A673 (cell line): ENCODE data around the gene ZEB2. TPM values are rescaled to one million over a fixed set of nuclear protein-coding genes. Genes with fewer than 3 reads are reported as not detected.

ENCODE experiments used
- BruUV-seq: library from RNA; stranded (reverse); fragments of 400-500 nt; replicated peaks from 2 replicates; lab custom pipeline; 2021; lab: Mats Ljungman, UMichigan
- CTCF ChIA-PET: fragments of 300-600 bp; sonication (Branson Sonifier 250); formaldehyde crosslinking; loops from one replicate; lab custom pipeline; 2022; ENCODE audit warnings: antibody characterized with exemption; lab: Charles Lee
- POLR2A ChIA-PET: fragments of 300-600 bp; sonication (Branson Sonifier 250); formaldehyde crosslinking; loops from one replicate; lab custom pipeline; 2022; ENCODE audit warnings: antibody characterized with exemption; ENCODE audit not compliant: low non-redundant PET; lab: Charles Lee
- DNase-seq: peaks from one replicate; pipeline ENCODE4 v3.0.0-alpha.2; 2015; ENCODE audit warnings: low spot score
- H3K27ac ChIP-seq: fragments of 200-600 bp; sonication (generic); 2 replicates; pipeline ENCODE4 v1.5.1; 2016; ENCODE audit warnings: mixed run types, low read depth, mild to moderate bottlenecking, mixed read lengths, antibody characterized with exemption, low read length; ENCODE audit not compliant: poor library complexity, severe bottlenecking
- H3K27me3 ChIP-seq: fragments of 200-600 bp; sonication (generic); replicated peaks from 2 replicates; pipeline ENCODE4 v1.6.1; 2017; ENCODE audit warnings: mixed run types, low read depth, mild to moderate bottlenecking, mixed read lengths, antibody characterized with exemption, low read length; ENCODE audit not compliant: insufficient read depth, poor library complexity
- H3K36me3 ChIP-seq: fragments of 200-600 bp; sonication (generic); 2 replicates; pipeline ENCODE4 v1.6.1; 2016; ENCODE audit warnings: mixed run types, mild to moderate bottlenecking, mixed read lengths, antibody characterized with exemption, low read length; ENCODE audit not compliant: insufficient read depth, poor library complexity, severe bottlenecking
- H3K4me1 ChIP-seq: fragments of 200-600 bp; sonication (generic); 2 replicates; pipeline ENCODE4 v1.6.1; 2017; ENCODE audit warnings: mixed run types, mild to moderate bottlenecking, mixed read lengths, antibody characterized with exemption, low read length; ENCODE audit not compliant: insufficient read depth, poor library complexity, severe bottlenecking
- H3K4me3 ChIP-seq: fragments of 200-600 bp; sonication (generic); 2 replicates; pipeline ENCODE4 v1.5.1; 2016; ENCODE audit warnings: low read depth, mixed run types, mild to moderate bottlenecking, mixed read lengths, low read length; ENCODE audit not compliant: poor library complexity, severe bottlenecking
- H3K9me3 ChIP-seq: fragments of 200-600 bp; sonication (generic); 2 replicates; pipeline ENCODE4 v1.6.1; 2016; ENCODE audit warnings: mixed run types, low read depth, mild to moderate bottlenecking, mixed read lengths, antibody characterized with exemption, low read length; ENCODE audit not compliant: poor library complexity, severe bottlenecking
- CTCF ChIP-seq: fragments of 300-800, 200-600 bp; sonication (generic); conservative IDR thresholded peaks from 2 replicates; pipeline ENCODE4 v1.5.1; 2017; ENCODE audit warnings: low read depth, mild to moderate bottlenecking, antibody characterized with exemption, low read length, moderate library complexity, mixed read lengths
- EZH2 ChIP-seq: fragments of 200-600 bp; sonication (generic); IDR thresholded peaks from 2 replicates; pipeline ENCODE4 v1.6.1; 2017; ENCODE audit warnings: borderline replicate concordance, low read depth, mild to moderate bottlenecking, mixed read lengths, antibody characterized with exemption, low read length; ENCODE audit not compliant: poor library complexity, severe bottlenecking
- intact Hi-C: fragments of 100-400 bp; cut with micrococcal nuclease; formaldehyde crosslinking; loops from one replicate; pipeline ENCODE4 v1.10.0; 2022; ENCODE audit not compliant: unreplicated experiment
- total RNA-seq: library from RNA; stranded (reverse); gene quantifications from 2 replicates; pipeline ENCODE4 v1.2.3, GENCODE V29; 2021

ZEB2 gene
- total RNA-seq, 1 experiment from 2014 or later = 146 TPM

GRCh38 chr2:144401036-144401435, 118.9 kb downstream of the ZEB2 start:
- Histone ChIP-seq H3K4me3 (no peak overlapping the region), H3K27ac (no peak overlapping the region), H3K27me3 (no peaks in the 10 kb centered on the region), H3K4me1 (peaks cover 7% of the 10 kb centered on the region), H3K9me3 (no peaks in the 10 kb centered on the region), H3K36me3 (peaks cover 94% of the 10 kb centered on the region)
- intact Hi-C loops = no loop called here
- POLR2A ChIA-PET = no interaction called here
- no TSS peak for BruUV-seq
- DNase-seq = no peak
- TF ChIP-seq CTCF (no peak), EZH2 (no peak)
- CTCF ChIA-PET = no interaction called here

GRCh38 chr2:144396318-144396717, 123.6 kb downstream of the ZEB2 start:
- no TSS peak for BruUV-seq
- ChIA-PET CTCF (no interaction called here), POLR2A (interaction anchor here (0.5 kb wide), 1 partner anchor 115 kb away, joined by 3 read pairs; no protein-coding TSS in a partner anchor)
- Histone ChIP-seq H3K36me3 (peaks cover 100% of the 10 kb centered on the region), H3K4me1 (no peaks in the 10 kb centered on the region), H3K27ac (no peak overlapping the region), H3K27me3 (no peaks in the 10 kb centered on the region), H3K9me3 (no peaks in the 10 kb centered on the region), H3K4me3 (no peak overlapping the region)
- no peak for DNase-seq
- intact Hi-C loops = no loop called here
- no peak for TF ChIP-seq CTCF
- TF ChIP-seq EZH2 = no peak

GRCh38 chr2:144390424-144391020, 129.4 kb downstream of the ZEB2 start:
- H3K36me3 ChIP-seq = peaks cover 70% of the 10 kb centered on the region
- BruUV-seq = no TSS peak
- DNase-seq = no peak
- no peak overlapping the region for H3K4me3 ChIP-seq
- TF ChIP-seq EZH2 (no peak), CTCF (no peak)
- CTCF ChIA-PET = no interaction called here
- H3K27me3 ChIP-seq = no peaks in the 10 kb centered on the region
- H3K9me3 ChIP-seq = no peaks in the 10 kb centered on the region
- no peaks in the 10 kb centered on the region for H3K4me1 ChIP-seq
- POLR2A ChIA-PET = no interaction called here
- intact Hi-C loops = no loop called here
- H3K27ac ChIP-seq = no peak overlapping the region
